ENCODE measurements around the gene MID1.

GRCh38 chrX:10512741-10513140 lies 107.6 kb downstream of the MID1 start:
- TF ChIP-seq, protein P1, sequence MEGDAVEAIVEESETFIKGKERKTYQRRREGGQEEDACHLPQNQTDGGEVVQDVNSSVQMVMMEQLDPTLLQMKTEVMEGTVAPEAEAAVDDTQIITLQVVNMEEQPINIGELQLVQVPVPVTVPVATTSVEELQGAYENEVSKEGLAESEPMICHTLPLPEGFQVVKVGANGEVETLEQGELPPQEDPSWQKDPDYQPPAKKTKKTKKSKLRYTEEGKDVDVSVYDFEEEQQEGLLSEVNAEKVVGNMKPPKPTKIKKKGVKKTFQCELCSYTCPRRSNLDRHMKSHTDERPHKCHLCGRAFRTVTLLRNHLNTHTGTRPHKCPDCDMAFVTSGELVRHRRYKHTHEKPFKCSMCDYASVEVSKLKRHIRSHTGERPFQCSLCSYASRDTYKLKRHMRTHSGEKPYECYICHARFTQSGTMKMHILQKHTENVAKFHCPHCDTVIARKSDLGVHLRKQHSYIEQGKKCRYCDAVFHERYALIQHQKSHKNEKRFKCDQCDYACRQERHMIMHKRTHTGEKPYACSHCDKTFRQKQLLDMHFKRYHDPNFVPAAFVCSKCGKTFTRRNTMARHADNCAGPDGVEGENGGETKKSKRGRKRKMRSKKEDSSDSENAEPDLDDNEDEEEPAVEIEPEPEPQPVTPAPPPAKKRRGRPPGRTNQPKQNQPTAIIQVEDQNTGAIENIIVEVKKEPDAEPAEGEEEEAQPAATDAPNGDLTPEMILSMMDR (IDR thresholded peaks at IDR 0.05; ENCODE audit: insufficient read depth, low read depth, low read length) = no peak
- no peak for TF ChIP-seq EZH2 (IDR thresholded peaks at IDR 0.05; ENCODE audit: insufficient read depth, low read length)

Data from astrocyte (in vitro differentiated cells and primary cell).